NCI-H2081 (cell line): ENCODE measurements around the gene MYT1.
"Not testable (repeated sequence)": the region's sequence is repeated elsewhere in the genome, so short reads cannot be mapped to it uniquely, and the experiment has no call there.

Experiments used
- DNase-seq, 2 experiments: peaks; one replicate each; lab custom pipeline; 2025; lab: John Stamatoyannopoulos, UW

Gene MYT1

DNA sequence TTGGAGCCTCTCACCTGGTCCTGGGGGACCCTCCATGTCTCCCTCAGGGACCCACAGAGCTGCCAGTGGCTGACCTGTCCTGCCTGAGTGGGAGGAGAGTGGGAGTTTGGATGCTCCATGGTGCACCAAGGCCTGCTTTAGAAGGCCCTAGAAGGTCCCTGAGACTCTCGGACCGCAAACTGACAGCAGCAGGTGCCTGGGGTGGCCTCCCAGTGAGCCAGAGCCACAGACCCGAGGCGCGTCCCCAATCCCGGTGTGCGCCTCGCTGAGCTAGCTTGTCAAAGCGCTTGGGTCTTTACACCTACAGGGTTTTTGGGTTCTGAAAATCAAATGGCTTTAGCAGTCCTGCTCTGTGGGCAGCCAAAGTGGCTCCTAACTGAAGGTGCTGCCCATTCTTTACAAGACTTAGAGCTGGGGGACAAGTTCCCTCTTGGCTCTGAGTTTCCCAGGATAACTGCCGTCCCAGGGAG is 4.9 kb downstream of the MYT1 start:
- DNase-seq = no peak

DNA sequence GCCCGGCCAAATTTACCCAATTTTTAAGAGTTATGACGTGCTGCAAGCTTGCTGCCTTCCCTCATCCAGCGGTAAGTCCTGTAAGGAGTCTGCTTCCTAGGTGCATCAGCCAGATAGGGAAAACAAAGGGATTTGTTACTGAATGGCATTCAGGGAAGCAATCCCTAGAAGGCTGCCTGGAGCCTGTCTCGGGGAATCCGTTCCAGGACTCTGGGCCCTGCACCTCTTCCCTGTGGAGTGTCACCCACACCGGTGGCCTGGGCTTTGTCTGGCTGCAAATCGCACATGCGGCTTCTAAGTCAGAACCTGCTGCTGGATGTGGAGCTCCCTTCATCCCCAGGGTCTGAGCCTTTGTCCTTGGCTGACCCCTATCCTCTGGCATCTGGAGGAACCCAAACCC is 7.0 kb downstream of the MYT1 start:
- no peak for DNase-seq

DNA sequence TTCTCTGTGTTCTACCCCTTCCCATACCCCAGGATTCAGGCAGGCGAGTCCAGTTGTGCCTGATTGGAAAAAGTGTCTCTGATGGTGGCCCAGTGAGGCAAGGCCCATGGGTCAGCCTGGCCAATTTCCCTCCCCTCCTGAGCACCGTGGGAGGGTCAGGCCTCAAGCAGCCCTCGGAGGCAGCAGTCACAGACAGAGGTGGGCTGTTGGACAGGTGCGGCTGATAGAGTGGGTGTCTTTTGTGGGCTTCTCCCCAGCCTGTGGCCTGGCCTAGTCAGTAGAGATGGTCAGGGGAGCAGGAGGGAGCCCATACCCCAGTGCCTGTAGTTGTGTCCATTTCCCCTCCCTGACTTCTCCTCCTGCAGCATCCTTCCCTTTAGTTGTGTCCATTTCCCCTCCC is 8.9 kb downstream of the MYT1 start:
- DNase-seq = no peak

DNA sequence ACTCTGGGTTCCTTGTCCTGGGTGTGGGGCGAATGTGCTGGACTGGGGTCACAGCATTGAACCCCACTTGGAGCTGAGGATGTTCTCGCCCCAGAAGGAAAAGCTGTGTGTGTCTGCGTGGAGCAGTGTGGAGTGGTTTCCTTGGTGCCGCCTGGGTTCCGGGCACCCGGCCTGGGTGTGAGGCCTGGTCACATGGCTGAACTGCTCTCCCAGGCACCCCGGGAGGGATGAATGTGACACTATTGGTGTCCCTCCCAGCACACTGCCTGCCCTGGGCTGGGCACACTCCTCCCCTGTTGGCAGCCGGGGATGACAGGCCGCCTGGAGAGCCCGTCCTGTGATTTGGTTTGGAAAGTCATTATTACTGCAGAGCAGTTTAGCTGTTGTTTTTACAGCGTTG is 12.3 kb downstream of the MYT1 start:
- DNase-seq = peak in 1 of 2 experiments; percentile 26

DNA sequence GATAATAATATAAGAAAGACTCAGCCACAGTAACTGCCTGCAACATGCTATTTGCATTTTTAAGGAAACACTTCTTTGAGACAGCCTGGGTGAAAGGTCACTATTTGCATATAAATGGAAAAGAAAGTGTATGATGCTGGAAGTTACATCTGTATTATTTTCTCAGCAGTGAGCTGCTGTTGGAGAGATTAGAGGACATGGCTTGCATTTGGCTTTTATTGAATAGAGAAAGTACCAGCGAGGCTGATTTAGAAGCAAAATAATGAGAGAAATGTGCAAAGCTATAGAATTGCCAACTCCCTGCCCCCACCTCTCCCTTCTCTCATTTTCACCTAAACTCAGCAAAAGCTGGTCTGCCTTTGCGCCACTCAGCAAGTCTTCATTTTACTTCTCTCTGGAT is 12.7 kb downstream of the MYT1 start:
- DNase-seq = no peak

DNA sequence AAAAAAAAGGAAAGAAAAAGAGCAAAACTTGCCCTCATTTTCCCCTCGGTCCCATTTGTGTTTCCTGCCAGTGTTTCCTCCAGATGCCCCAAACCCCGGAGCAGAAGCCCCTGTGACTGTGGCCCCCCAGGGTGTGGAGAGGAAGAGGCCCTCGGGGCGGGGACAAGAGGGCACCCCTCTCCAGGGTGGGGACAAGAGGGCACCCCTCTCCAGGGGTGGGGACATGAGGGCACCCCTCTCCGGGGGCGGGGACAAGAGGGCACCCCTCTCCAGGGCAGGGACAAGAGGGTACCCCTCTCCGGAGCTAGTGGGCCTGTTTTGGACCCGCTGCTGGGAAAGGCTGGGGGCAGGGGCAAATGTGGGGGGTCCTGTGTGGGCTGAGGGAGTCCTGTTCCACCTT is 13.1 kb downstream of the MYT1 start:
- DNase-seq = no peak

DNA sequence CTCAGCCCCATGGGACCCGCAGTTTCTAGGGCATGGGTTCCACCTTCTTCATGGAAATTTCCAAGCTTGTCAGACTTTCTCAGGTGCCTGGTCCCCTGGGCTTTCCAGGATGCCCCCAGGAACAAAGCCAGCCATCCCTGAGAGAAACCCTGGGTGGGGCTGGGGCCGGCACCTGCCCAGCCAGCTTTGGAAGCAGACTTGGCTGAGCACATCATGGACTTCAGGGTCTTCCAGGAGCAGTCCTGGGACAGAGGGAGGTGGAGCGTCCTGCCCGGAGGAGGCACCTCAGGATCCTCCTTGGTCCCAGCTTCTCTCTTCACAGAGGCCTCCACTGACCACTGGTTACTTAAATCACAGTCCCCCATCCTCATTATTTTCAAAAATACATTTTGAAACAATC is 13.5 kb downstream of the MYT1 start:
- no peak for DNase-seq

DNA sequence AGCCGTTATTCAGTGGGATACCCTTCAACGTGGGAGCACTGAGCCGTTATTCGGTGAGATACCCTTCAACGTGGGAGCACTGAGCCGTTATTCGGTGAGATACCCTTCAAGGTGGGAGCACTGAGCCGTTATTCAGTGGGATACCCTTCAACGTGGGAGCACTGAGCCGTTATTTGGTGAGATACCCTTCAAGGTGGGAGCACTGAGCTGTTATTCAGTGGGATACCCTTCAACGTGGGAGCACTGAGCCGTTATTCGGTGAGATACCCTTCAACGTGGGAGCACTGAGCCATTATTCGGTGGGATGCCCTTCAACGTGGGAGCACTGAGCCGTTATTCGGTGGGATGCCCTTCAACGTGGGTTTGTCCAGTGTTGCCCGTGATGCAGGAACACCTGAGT is 14.7 kb downstream of the MYT1 start:
- not testable (repeated sequence) for DNase-seq

DNA sequence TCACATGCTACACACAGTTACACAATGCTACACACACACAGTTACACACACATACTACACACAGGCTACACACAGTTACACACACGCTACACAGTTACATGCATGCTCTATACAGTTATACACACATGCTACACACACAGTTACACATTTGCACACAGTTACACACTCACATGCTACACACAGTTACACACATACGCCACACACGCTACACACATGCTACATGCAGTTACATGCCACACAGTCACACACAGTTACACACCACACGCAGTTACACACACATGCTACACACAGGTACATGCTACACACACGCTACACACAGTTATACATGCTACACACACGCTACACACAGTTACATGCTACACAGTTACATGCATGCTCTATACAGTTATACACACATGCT is 15.6 kb downstream of the MYT1 start:
- DNase-seq = no peak

DNA sequence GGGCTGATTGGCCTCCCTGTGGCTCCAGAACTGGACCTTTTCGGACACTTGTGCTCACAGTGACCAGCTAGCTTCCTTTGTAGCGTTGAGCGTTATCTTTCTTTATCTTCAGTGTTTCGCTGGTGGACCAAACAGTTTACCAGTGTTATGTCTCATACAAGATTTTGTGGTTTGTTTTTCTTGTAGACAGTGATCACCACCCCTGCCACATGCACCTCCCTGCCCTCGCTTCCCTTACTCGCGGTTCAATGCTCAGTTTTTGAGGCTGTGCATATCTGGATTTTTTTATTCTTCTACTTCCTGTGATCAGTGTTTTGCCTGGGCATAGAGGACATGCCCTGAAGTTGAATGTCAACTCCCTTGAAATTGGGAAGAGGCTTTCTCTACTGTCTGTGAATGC is 16.4 kb downstream of the MYT1 start:
- no peak for DNase-seq

DNA sequence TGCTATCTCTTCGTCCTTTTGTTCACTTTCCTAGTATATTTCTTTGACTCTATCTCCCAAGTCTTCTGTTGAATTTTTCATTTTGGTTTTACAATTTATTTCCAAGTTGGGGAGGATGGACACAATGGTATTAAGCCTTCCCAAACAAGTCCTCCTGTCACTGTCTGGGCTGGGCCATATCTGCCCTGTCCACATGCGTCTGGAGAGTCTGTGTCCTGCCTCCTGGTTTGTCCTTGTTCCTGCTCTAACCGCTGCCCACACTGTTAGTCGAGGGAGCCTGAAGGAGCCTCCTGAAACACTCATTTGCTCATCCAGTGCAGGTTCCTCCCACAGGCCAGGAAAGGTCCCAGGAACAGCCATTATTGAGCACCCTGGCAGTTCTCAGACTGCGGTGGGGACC is 17.1 kb downstream of the MYT1 start:
- no peak for DNase-seq

DNA sequence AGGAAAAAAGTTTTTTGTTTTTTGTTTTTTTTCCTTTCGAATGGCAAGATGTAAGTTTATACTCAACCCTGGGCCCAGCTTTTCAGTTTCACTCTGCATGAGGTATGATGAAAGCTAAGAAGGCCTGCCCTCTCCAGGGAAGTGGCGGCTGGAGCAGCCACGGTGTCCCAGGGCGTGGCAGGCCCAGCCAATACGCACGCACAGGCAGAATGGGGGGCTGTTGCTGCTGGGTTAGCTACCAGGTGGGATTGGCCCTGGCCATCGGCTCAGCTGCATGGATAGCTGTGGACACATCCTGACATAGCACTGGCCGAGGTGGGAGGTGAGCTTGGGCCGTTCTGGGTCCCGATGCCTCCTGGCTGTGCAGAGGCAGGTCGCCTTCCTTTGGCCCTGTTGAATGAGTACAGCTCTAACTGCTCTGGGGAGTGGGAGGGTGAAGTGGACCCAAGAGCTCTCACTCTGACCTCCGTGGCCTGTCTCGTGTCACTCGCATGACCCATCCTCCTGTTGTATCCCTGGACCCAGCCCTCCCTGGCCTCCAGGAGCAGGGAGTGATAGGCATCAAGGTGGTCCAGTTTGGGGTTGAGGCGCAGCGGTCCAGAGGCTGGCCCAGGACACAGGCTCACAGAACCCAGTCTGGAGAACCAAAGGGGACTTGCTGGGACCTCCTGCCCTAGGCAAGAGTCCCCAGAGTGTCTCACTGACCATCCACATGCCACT is 18.1 kb downstream of the MYT1 start:
- DNase-seq = no peak

DNA sequence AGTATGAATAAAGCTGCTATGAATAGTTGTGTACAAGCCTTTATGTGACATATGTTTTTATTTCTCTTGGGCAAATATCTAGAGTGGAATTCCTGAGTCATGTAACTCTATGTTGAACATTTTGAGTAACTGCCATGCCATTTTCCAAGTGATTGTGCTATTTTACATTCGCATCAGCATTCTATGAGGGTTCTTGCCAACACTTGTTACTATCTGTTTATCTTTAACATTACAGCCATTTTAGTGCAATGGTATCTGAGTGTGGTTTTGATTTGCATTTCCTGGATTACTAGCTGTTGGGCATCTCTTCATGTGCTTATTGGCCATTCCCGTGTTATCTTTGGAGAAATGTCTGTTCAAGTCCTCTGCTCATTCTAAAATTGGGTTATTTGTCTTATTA is 19.1 kb downstream of the MYT1 start:
- DNase-seq = no peak

DNA sequence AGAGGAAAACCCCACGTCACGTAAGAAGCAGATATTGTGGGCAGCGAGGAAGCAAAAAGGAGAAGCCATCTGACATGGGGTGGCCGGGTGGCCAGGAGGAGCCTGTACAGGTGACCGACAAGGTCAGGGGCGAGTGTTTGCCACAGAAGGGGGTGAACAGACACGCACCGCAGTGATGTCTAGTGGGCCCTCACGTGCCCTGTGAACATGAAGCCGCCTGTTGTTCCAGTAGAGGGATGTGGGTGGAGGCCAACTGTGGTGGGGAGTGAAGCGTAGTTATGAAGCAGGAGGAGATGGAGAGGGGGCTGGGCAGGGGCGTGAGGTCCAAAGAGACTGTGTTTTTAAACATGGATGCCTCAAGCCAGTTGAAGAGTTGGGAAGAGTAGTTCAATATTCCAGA is 20.5 kb downstream of the MYT1 start:
- DNase-seq = no peak

DNA sequence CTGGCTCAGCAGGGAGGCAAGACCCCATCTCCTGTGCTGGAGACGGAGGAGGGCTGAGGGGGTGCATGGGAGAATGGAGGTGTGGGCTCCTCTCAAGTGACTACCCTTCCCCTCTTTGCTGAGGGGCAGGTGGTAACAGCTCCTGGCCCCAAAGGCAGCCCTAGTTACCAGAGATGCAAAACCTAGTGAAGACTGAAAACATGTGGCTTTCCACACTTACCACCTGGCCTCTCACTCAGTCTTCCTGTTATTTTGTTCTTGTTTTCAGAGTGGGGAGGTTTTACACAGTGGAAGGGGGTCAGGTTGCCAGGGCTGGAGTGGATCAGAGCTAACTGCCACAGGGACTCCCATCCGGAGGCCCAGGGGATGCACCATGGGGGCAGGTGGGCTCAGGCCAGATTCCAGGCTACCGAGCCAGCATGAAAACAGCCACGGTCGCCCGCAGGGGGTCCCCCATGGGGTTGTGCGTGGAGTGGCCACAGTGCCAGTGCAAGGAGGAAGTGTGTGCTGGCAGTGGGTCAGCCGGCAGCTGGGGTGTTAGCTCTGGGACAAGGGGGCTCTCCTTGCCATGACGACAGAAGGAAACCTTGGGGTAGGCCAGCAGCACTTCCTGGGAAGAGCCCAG is 21.1 kb downstream of the MYT1 start:
- no peak for DNase-seq

DNA sequence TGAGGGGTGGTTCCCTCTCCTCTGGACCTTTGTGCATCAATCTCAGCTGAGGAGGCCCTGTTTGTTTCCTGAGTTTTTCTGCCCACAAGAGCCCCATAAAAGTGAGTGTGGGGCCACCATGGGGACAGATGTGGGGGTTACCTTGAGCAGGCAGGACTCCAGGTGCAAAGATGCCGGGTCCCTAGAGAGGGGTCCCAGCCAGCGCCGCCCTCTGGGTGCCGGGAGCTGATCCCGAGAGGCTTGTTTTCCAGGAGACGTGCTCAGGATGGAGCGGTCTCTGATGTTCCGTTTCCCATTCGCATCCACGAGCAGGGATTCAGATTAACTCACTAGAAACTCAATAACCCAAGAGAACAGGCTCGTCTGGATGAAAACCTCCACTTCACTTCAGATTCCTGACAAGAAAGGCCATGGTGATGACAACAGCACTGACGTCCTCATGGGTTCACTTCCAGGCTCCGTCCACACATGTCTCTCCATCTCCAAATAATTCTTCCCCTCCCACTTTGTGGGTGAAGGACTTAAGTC is 21.9 kb downstream of the MYT1 start:
- DNase-seq = no peak

DNA sequence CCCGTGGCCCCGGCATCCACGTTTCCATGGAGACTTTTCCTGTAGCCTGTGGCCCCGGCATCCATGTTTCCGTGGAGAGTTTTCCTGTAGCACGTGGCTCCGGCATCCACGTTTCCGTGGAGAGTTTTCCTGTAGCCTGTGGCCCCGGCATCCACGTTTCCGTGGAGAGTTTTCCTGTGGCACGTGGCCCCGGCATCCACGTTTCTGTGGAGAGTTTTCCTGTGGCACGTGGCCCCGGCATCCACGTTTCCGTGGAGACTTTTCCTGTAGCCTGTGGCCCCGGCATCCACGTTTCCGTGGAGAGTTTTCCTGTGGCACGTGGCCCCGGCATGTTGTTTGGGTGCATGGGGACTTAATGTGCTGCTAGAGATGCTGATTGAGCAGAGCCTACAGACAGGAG is 23.0 kb downstream of the MYT1 start:
- not testable (repeated sequence) for DNase-seq

DNA sequence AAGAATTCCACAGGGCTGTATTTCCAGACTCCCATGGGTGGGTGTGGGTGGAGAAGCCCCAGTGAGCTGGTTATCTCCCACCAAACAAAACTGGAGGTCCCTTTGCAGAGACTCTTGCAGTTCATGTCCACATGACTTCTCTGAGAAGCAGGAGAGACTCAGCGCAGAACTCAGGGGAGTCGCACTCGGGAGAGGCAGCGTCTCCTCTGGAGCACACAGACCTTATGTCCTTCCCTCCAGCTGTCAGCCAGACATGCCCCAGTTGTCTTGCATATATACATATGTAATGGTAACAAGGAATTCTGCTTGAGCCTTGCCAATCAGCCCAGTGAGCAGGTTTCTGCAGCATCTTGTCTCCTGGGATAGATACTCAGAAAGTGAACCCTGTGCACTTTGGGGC is 23.8 kb downstream of the MYT1 start:
- DNase-seq = no peak

DNA sequence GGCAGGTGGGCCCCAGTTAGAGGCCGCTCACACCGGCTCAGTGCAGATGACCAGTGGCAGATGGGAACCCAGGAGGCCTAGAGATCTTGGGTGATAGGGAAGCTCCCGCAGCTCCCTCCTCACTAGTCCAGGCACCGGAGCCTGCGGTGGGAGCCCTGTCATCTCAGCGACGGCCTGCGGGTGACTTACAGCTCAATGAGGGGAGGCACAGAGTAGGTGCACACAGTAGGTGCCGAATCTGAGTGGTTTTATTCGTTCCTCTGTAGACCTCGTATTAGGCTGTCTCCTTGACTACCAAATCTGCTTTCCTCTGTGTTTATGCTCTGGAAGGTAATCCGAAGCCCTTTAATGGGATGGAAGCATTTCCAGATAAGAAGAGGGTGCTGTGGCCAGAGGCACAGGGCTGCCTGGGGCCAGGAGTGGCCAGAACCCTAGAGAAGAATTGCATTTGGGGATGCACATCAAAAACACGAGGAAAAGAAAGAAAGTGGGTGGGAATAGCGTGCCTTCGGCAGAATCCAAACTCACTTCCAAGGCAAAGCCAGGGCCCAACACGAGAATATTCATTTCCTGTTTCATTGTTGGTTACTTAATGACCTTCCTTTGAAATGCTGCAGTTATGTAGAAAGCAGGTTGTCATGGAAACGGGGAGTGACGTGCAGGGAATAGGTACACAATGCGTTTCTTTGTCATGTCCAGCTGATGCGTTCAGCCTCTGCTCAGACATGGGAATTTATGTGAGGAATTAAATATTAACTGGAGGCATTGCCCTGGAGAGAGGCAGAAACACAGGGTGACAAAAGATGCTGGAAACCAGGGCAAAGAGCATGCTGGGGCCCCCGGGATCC is 24.7 kb downstream of the MYT1 start:
- DNase-seq = peak; percentile 88 to 89

DNA sequence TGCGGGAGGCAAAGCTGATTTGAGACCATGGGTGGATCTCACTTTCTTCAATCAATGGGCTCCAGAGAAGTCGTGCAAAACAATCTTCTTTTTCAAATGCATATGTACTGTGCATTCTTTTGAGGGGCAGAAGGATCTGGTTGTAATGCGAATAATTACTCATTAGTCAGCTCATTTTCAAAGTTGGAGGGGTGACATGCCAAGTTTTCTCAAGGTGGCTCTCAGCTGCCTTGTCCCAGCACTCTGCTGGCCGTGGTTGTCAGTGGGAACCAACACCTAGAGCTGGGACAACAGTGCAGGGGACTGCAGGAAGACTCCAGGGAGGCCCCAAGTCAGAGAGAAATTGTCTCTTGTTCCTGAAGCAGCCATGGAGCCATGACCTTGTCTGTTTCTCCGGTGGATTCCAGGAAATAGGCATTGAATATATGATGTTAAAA is 25.3 kb downstream of the MYT1 start:
- DNase-seq = no peak

DNA sequence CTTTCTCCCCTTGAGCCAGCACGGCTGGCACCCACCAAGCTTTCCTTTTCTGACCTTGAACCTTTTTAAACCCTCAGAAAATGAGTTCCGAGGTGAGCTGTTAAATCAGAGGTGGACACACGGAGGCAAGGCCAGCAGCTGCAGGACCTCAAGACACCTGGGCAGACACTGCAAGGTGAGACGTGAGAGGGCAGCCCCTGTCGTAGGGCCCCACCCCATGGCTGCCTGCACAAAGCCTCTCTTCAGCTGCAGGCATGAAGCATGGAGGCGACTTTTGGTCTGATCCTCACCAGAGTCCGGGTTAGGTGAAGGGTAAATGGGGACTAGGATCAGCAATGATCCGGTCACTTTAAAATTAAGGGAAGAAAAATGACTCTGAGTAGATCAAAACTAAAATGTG is 25.7 kb downstream of the MYT1 start:
- no peak for DNase-seq

DNA sequence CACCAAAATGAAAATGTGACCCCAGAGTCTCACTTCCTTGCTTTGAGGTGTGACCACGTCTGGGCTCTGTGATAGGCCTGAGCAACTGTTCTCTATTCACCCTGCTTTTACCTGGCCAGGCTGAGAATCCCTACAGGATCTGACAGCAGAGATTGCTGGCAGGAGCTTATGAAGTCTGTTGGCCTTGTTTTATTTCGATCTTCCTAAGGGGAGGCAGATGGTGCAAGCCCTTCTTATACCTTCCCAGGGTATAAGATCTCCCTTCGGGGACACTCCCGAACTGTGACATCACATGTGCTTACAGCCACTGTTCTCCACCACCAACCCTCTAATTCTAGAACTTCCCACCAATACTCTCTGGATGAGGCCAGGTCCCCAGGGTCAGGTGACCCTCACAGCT is 26.8 kb downstream of the MYT1 start:
- DNase-seq = no peak

DNA sequence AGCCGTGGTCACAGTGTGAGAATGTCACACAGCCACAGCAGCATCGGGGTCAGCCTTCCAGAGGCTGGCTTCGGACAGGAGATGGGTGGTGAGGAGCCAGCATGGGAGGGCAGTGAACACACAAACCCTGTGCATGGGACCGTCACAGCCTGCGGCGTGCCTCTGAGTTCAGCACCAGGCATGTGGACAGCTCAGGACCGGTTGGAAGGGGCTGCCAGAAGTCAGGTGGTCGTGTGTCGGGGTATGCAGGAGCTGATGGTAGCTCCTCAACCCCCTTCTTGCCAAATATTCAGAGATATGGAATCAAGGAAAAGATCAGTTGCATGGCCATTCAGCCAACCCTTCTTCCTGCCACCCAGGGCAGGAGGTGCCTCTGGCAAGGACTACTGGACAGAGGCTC is 28.2 kb downstream of the MYT1 start:
- DNase-seq = no peak
